Measurements from ENCODE around the gene PIEZO2.

PIEZO2 gene

GRCh38 chr18:10834128-10834815 lies 315.1 kb downstream of the PIEZO2 start:
- no peak overlapping the region for H3K4me3 ChIP-seq (replicated peaks; ENCODE audit: insufficient read depth, low read length)
- no peaks in the 10 kb centered on the region for H3K27me3 ChIP-seq (ENCODE audit: insufficient read depth, poor library complexity, severe bottlenecking)
- no peak for DNase-seq (ENCODE audit: low read depth in 1 of 2, low spot score in 1 of 2)
- no peak overlapping the region for H3K27ac ChIP-seq (replicated peaks)
- TF ChIP-seq SPI1 (IDR thresholded peaks at IDR 0.05; ENCODE audit: borderline replicate concordance, low read depth) (no peak), POLR2AphosphoS5 (IDR thresholded peaks at IDR 0.05; ENCODE audit: low read depth) (no peak), GABPA (IDR thresholded peaks at IDR 0.05; ENCODE audit: low read depth) (no peak)
- TF ChIP-seq, protein P1, sequence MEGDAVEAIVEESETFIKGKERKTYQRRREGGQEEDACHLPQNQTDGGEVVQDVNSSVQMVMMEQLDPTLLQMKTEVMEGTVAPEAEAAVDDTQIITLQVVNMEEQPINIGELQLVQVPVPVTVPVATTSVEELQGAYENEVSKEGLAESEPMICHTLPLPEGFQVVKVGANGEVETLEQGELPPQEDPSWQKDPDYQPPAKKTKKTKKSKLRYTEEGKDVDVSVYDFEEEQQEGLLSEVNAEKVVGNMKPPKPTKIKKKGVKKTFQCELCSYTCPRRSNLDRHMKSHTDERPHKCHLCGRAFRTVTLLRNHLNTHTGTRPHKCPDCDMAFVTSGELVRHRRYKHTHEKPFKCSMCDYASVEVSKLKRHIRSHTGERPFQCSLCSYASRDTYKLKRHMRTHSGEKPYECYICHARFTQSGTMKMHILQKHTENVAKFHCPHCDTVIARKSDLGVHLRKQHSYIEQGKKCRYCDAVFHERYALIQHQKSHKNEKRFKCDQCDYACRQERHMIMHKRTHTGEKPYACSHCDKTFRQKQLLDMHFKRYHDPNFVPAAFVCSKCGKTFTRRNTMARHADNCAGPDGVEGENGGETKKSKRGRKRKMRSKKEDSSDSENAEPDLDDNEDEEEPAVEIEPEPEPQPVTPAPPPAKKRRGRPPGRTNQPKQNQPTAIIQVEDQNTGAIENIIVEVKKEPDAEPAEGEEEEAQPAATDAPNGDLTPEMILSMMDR (IDR thresholded peaks at IDR 0.05; ENCODE audit: insufficient read depth, low read length): no peak
- TF ChIP-seq, protein P2, sequence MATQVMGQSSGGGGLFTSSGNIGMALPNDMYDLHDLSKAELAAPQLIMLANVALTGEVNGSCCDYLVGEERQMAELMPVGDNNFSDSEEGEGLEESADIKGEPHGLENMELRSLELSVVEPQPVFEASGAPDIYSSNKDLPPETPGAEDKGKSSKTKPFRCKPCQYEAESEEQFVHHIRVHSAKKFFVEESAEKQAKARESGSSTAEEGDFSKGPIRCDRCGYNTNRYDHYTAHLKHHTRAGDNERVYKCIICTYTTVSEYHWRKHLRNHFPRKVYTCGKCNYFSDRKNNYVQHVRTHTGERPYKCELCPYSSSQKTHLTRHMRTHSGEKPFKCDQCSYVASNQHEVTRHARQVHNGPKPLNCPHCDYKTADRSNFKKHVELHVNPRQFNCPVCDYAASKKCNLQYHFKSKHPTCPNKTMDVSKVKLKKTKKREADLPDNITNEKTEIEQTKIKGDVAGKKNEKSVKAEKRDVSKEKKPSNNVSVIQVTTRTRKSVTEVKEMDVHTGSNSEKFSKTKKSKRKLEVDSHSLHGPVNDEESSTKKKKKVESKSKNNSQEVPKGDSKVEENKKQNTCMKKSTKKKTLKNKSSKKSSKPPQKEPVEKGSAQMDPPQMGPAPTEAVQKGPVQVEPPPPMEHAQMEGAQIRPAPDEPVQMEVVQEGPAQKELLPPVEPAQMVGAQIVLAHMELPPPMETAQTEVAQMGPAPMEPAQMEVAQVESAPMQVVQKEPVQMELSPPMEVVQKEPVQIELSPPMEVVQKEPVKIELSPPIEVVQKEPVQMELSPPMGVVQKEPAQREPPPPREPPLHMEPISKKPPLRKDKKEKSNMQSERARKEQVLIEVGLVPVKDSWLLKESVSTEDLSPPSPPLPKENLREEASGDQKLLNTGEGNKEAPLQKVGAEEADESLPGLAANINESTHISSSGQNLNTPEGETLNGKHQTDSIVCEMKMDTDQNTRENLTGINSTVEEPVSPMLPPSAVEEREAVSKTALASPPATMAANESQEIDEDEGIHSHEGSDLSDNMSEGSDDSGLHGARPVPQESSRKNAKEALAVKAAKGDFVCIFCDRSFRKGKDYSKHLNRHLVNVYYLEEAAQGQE (IDR thresholded peaks at IDR 0.05; ENCODE audit: insufficient replicate concordance, low read depth): no peak

GRCh38 chr18:10833656-10834055 lies 315.7 kb downstream of the PIEZO2 start:
- no peak overlapping the region for H3K27ac ChIP-seq (replicated peaks)
- TF ChIP-seq, protein P1 (IDR thresholded peaks at IDR 0.05; ENCODE audit: insufficient read depth, low read length): no peak
- TF ChIP-seq SPI1 (IDR thresholded peaks at IDR 0.05; ENCODE audit: borderline replicate concordance, low read depth): no peak
- no peak for TF ChIP-seq POLR2AphosphoS5 (IDR thresholded peaks at IDR 0.05; ENCODE audit: low read depth)
- TF ChIP-seq, protein P2 (IDR thresholded peaks at IDR 0.05; ENCODE audit: insufficient replicate concordance, low read depth): no peak
- no peak for DNase-seq (ENCODE audit: low read depth in 1 of 2, low spot score in 1 of 2)
- no peak overlapping the region for H3K4me3 ChIP-seq (replicated peaks; ENCODE audit: insufficient read depth, low read length)
- H3K27me3 ChIP-seq (ENCODE audit: insufficient read depth, poor library complexity, severe bottlenecking): no peaks in the 10 kb centered on the region

DNA sequence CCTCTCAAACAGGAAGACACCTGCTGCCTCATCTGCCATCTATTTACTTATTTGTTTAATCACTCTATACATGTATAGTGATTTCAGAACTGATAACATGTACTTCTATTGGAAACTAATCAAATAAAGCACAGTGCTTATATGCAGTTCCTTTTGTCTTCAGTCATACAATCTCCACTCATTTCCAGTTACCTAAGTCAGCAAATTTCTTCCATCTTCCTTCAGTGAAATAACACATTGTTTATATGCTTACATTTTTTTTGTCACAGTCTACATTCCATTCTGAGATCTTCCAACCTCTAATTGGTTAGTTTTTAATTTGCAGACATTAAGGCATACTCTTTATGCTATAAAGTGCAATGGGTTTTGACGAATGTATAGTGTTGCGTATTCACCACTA lies 323.0 kb downstream of the PIEZO2 start:
- no peak for DNase-seq (ENCODE audit: low read depth in 1 of 2, low spot score in 1 of 2)
- TF ChIP-seq POLR2AphosphoS5 (IDR thresholded peaks at IDR 0.05; ENCODE audit: low read depth) (no peak), SPI1 (IDR thresholded peaks at IDR 0.05; ENCODE audit: borderline replicate concordance, low read depth) (no peak), GABPA (IDR thresholded peaks at IDR 0.05; ENCODE audit: low read depth) (no peak)
- TF ChIP-seq, protein P2 (IDR thresholded peaks at IDR 0.05; ENCODE audit: insufficient replicate concordance, low read depth): no peak
- TF ChIP-seq, protein P1 (IDR thresholded peaks at IDR 0.05; ENCODE audit: insufficient read depth, low read length): no peak
- Histone ChIP-seq H3K4me3 (replicated peaks; ENCODE audit: insufficient read depth, low read length) (no peak overlapping the region), H3K27ac (replicated peaks) (no peak overlapping the region), H3K27me3 (ENCODE audit: insufficient read depth, poor library complexity, severe bottlenecking) (peaks cover 15% of the 10 kb centered on the region)
